Caki2 (cell line): ENCODE results near the gene GAB4. TPM values are rescaled to one million over a fixed set of nuclear protein-coding genes. Genes with fewer than 3 reads are reported as not detected.

Experiments
- DNase-seq: peaks from one replicate; pipeline ENCODE4 v3.0.0-alpha.2; 2015; ENCODE audit warnings: low read depth
- in situ Hi-C: cut with HindIII; loops from 2 replicates; pipeline ENCODE4 v1.10.0; 2016; ENCODE audit warnings: low sequenced_read_pairs, low pct_unique_long_range_greater_than_20kb, mixed read lengths
- total RNA-seq: library from RNA; depleted of rRNA; stranded (reverse); fragments of >200 nt; shearing (Covaris generic); gene quantifications from 2 replicates; pipeline ENCODE4 v1.2.3, GENCODE V29; 2014; ENCODE audit warnings: low replicate concordance

GAB4 gene
- total RNA-seq, 1 experiment from 2014 or later: not detected

- in situ Hi-C loops: no loop called here
- no peak for DNase-seq
Measured at GRCh38 chr22:17009640-17010291, 1.7 kb upstream of the GAB4 start.

- in situ Hi-C loops: no loop called here
- DNase-seq: no peak
Measured at GRCh38 chr22:17007257-17007656, 765 bp downstream of the GAB4 start.

- in situ Hi-C loops: no loop called here
- no peak for DNase-seq
Measured at GRCh38 chr22:16989915-16990314, 18.1 kb downstream of the GAB4 start.

DNA sequence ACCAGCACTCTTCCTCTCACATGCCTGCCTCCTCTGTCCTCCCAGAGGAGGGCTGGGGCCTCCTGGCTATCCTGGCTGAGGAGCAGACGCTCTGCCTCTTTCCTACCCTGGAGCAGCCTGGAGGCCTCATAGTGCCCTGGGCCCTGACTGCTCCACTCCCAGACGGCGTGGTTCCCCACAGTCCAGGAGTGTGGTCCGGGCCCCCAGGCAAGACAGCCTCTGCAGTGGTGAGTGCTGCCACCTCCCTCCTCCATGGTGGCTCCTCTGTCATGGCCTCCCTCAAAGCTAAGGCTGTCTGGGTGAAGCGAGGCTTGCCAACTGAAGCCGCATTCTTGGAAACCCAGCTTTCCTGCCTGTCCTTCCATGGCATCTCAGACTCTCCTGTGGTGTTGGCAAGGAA, 19.8 kb downstream of the GAB4 start:
- no peak for DNase-seq
- in situ Hi-C loops: no loop called here

DNA sequence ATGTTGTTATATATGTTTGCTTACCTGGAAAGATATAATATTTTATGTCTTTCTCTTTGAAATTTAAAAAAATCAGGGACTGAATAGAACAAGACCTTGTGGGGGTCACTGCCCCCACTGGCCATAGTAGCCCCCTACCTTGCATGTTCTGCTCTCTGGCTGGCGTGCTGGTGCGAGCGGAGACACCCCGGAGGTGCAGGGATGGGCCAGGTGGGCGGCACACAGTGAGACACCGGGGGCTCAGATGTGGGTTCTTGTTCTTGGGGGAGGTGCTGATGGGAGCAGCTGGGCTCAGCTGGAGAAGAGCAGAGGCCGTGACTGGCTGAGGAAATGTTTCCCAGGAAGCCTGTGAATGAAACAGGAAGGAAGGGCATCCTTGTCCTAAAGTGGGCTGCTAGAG, 20.2 kb downstream of the GAB4 start:
- no peak for DNase-seq
- in situ Hi-C loops: no loop called here

- DNase-seq: no peak
- in situ Hi-C loops: no loop called here
Measured at GRCh38 chr22:16975155-16975885, 32.7 kb downstream of the GAB4 start.

- no peak for DNase-seq
- in situ Hi-C loops: no loop called here
Measured at GRCh38 chr22:16974298-16975084, 33.5 kb downstream of the GAB4 start.

DNA sequence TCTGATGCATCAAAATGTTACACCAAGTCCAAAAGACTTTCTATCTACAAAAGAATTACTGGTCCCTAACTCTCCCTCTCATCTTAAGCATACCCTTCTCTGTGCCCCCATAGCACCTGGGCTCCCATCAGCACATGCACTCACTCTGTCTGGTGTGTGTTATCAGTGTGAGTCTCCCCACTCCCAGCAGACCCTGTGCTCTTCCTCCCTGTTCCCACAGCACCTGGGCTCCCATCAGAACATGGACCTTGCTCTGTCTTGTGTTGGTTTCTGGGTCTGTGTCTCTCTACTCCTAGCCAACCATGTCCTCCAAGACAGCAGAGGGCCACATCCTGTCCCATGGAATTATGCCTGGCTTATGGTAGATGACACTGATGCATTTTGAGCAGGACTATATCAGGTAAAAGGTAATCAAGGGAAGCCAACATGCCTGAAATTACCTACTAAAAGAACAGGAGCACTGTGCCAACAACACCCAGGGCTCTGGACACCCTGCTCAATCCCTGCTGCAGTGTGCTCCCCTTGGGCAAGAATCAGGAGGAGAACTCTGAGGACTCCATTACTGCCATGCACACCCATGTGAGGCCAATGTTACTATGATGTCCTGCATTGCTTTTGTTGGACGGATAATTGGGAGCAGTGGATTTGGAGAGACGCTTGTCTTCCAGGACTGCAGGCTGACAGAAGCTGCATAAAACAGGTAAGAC, 34.3 kb downstream of the GAB4 start:
- DNase-seq: no peak
- in situ Hi-C loops: no loop called here

- DNase-seq: no peak
- in situ Hi-C loops: no loop called here
Measured at GRCh38 chr22:16972311-16972710, 35.7 kb downstream of the GAB4 start.

DNA sequence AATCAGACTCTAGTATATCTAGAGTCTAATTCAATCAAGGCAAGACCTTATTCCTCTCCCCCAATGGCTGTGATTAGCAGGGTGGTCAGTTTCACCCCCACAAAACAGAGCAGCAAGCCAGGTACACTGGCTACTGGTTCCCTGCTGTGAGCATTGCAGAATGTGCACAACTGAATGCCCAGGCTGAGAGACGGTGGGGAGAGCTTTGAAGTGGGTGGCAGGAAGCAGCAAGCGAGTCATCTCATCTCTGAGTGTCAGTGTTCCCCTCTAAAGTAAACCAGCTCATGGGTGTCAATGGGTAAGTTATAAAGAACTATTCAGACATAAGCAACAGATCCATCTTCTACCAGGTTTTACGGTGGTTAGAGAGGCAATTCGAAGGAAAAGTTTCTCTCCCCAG, 37.6 kb downstream of the GAB4 start:
- in situ Hi-C loops: no loop called here
- DNase-seq: no peak

DNA sequence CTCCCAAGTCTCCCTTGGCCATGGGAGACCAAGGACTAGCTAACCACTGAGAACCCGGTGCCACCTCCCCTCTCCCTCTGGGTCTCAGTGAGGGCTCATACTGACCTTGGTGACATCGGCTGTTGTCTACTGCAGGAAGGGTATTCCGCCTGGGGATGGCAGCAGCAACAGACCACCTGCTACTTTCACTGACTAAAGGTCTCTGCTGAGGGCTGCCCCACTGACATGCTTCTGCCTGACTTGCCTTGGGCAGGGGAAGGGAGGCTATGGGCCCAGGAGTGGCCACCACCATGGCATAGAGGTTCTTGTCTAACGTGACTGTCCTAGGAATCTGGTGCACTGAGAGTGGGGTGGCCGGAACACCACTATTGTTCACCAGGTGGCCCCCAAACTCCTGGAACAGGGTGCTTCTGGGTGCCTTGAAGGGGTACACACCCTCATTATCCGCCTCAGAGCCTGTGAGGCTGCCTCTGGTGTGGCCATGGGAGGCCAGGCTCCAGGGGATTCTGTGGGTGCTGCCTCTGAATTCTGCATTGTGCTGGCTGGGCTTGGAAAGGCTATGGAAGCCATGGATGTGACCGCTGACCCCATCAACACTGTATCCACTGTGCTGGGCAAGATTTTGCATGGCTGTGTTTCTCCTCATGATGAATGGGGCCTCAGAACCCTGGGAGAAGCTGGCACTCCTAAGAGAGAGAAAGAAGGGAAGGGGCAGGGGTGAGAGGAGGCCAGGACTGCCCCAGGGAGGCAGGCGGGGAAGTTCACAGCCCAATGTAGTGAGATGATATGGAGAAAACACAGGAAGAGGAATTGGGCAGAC, 38.3 kb downstream of the GAB4 start:
- in situ Hi-C loops: no loop called here

DNA sequence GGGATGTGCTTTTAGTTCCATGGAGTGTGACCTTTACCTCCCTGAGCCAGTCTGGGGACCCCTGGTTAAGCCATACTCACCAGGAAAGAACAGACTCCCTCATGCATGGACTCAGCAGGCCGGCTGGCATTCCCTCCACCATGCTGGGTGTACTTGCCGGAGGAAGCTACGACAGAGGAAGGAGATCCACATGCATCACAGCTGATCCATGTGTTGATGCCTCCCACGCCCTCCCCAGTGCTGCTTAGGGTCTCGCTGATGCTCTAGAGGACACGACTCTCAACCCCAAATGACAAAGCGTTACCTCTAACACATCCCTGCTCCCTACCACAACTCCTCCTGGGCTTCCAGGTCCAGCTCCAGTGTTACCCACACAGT, 39.8 kb downstream of the GAB4 start:
- in situ Hi-C loops: no loop called here
- no peak for DNase-seq

More for the DNA sequence above, 38.3 kb downstream of the GAB4 start:
- no peak for DNase-seq

DNA sequence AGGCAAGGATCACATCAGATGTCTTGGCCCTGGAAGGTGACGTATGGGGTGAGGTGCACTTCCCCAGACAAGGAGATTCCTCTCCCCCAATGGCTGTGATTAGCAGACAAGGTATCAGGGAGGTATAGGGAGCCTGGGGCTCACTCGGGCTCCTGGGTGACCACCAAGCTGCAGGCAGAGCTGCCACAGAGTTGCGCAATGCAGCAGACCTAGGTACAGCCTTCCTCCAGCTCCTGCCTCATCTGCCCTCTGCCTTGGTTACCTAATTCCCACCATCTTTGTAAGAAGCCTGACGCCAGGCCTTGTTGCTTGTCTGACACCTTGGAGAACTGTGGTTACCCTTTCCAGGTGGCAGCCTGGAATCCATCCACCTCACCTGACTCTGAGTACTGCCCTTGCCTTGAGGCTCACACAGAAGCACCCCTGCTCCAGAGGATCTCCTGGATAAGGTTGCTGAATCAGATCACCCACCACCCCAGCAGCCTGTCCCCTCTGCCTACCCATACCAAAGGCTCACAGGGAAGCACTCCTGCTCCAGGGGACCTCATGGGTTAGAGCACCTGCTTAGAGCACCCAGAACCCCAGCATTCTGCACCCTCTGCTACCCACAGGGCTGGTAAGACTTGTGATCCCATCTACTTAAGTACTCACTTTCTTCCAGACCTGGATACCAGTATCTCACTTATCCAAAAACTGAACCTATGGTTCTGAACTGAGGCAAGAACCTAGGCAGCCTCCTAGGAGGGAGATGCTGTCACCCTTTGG, 40.4 kb downstream of the GAB4 start:
- no peak for DNase-seq
- in situ Hi-C loops: no loop called here

DNA sequence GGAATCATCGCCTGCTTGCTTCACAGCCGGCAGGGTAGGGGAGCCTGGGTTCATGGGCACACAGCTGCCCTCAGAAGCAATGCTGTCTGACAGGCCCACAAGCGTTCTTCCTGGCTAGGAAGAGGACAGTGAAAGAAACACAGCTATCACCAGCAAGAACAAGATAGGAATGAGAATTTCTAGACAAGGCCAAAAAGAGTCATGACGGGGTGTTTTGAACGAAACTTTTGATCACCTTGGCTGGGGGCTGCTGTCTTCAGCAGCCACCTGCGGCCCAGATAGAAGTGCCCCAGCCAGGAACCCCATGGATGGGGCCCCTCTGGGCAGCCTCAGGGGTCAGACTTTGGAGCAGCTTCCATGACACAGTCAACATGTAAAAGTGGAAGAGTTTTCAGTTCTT, 41.8 kb downstream of the GAB4 start:
- in situ Hi-C loops: no loop called here
- no peak for DNase-seq

DNA sequence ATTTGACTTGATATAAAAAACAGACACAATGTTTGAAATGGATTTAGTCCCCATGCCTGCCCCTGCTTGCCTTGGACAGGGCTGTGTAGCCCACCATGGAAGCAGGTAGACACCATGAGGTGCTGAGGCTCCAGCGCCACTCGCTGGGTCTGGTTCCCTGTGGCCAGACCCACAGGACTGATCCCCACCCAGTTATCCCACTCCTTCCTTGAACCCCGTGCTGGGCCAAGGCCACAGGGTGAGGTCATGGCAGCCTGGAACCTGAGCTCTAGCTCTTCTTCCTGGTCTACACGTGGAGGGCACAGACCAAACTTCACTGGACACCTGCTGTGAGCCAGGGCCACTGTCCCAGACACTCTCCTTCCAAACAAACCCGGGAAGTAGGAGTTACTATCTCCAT, 42.5 kb downstream of the GAB4 start:
- no peak for DNase-seq
- in situ Hi-C loops: no loop called here

DNA sequence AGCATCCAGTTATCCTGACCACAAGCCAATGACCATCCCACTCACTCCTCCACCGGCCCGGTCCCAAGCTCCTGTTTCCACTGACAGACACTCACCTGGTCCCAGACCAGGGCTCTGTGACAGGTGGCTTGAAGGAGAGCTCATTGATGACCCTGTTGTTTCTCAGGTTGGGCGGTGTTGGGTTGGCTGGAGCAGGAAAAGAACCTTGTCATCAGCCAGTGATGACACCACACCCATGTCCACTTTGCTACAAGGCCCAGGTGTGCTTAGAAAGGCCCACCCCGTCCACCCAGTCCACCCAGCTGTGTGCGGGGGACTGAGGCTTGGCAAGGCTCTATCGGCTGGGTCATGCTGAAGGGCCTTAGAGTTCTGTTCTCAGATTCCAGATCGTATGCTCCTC, 42.9 kb downstream of the GAB4 start:
- no peak for DNase-seq
- in situ Hi-C loops: no loop called here

DNA sequence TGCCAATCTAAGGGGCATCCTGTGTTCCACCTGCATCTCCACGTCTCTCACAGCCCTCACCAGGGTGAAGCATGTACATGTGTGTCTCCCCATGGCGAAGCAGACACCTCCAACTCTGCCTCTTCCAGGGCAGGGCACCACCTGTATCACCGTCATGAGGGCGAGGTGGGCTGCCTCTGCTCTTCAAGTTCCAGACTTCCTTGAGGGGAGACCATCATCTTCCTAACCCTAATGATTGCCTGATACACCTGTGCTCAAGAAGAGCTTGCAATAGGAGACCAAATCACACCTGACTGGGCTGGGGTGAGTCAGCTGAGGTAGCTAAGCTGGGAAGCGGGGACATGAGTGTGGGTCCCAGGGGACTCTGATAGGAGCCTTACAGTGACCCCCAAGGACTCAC, 43.7 kb downstream of the GAB4 start:
- in situ Hi-C loops: no loop called here
- DNase-seq: no peak
